H1 (cell line): Measurements from ENCODE around the gene FCHSD1. TPM values are rescaled to one million over a fixed set of nuclear protein-coding genes. Genes with fewer than 3 reads are reported as not detected.

Experiments
- CTCF ChIA-PET: fragments of 300-600 bp; sonication (Branson Sonifier 250); formaldehyde crosslinking; loops from one replicate; lab custom pipeline; 2021; ENCODE audit not compliant: partially characterized antibody; lab: Charles Lee
- POLR2A ChIA-PET: fragments of 300-600 bp; sonication (Branson Sonifier 250); formaldehyde crosslinking; loops from one replicate; lab custom pipeline; 2021; ENCODE audit warnings: inconsistent platforms; ENCODE audit not compliant: partially characterized antibody; lab: Charles Lee
- DNase-seq, 2 experiments: peaks; one replicate each; pipeline versions ENCODE4 v3.0.0 to v3.0.0-alpha.2; 2010 to 2022; ENCODE audit warnings: low spot score in 2 of 2, low read depth in 1 of 2, mixed read lengths in 1 of 2
- FAIRE-seq: peaks from 2 replicates; lab custom pipeline; 2011; peaks lifted over from hg19 to GRCh38; lab: Jason Lieb, UNC
- H2AFZ ChIP-seq: 2 replicates; pipeline ENCODE4 v1.8.1; 2012; ENCODE audit warnings: low read length, inconsistent platforms
- H2AK5ac ChIP-seq: 2 replicates; pipeline ENCODE4 v1.6.1; 2013; ENCODE audit warnings: low read depth, low read length
- H2BK120ac ChIP-seq: replicated peaks from 2 replicates; pipeline ENCODE3; 2013; ENCODE audit warnings: low read depth, low read length, inconsistent platforms
- H2BK12ac ChIP-seq: 2 replicates; pipeline ENCODE4 v1.6.1; 2013; ENCODE audit warnings: low read depth, low read length
- H2BK15ac ChIP-seq: 2 replicates; pipeline ENCODE4 v1.6.1; 2013; ENCODE audit warnings: low read length
- H2BK20ac ChIP-seq: 2 replicates; pipeline ENCODE4 v1.6.1; 2013; ENCODE audit warnings: low read length
- H2BK5ac ChIP-seq: 2 replicates; pipeline ENCODE4 v1.6.1; 2013; ENCODE audit warnings: low read depth, low read length
- H3K14ac ChIP-seq: 2 replicates; pipeline ENCODE4 v1.6.1; 2013; ENCODE audit warnings: inconsistent platforms; ENCODE audit not compliant: insufficient read length
- H3K18ac ChIP-seq: 2 replicates; pipeline ENCODE4 v1.6.1; 2013; ENCODE audit warnings: low read length; ENCODE audit errors: extremely low read depth
- H3K23ac ChIP-seq: 2 replicates; pipeline ENCODE4 v1.6.1; 2013; ENCODE audit warnings: inconsistent platforms; ENCODE audit not compliant: insufficient read length
- H3K23me2 ChIP-seq: 2 replicates; pipeline ENCODE4 v1.6.1; 2013; ENCODE audit warnings: low read depth, low read length
- H3K27ac ChIP-seq: 2 replicates; pipeline ENCODE4 v1.6.1; 2011; ENCODE audit warnings: low read depth, low read length, inconsistent platforms
- H3K27me3 ChIP-seq, 4 experiments: replicated peaks in 1 of 4; 1 replicate in 1 of 4; 2 replicates in 3 of 4; pipeline versions ENCODE4 v1.6.1 to v1.8.1; 2011 to 2013; ENCODE audit warnings: low read length in 3 of 4, mild to moderate bottlenecking in 3 of 4, inconsistent platforms in 2 of 4, mixed read lengths in 2 of 4, moderate library complexity in 1 of 4; ENCODE audit not compliant: control insufficient read depth in 3 of 4, insufficient read depth in 3 of 4; ENCODE audit errors: extremely low read depth in 1 of 4
- H3K36me3 ChIP-seq, 4 experiments: 2 replicates each; pipeline versions ENCODE4 v1.6.1 to v1.8.1; 2011 to 2013; ENCODE audit warnings: mild to moderate bottlenecking in 4 of 4, low read length in 3 of 4, moderate library complexity in 2 of 4, control low read depth in 1 of 4, inconsistent platforms in 1 of 4; ENCODE audit not compliant: insufficient read depth in 4 of 4, control insufficient read depth in 2 of 4
- H3K4ac ChIP-seq: replicated peaks from 2 replicates; pipeline ENCODE3; 2013; ENCODE audit warnings: low read length, low read depth, mixed read lengths, inconsistent platforms; ENCODE audit not compliant: insufficient read length
- H3K4me1 ChIP-seq, 4 experiments: replicated peaks in 1 of 4; 1 replicate in 1 of 4; 2 replicates in 3 of 4; pipeline versions ENCODE4 v1.6.1 to v1.8.1; 2011 to 2013; ENCODE audit warnings: low read length in 3 of 4, inconsistent platforms in 2 of 4, mixed read lengths in 1 of 4; ENCODE audit not compliant: insufficient read depth in 4 of 4, control insufficient read depth in 3 of 4
- H3K4me2 ChIP-seq, 2 experiments: 2 replicates each; pipeline versions ENCODE4 v1.6.1 to v1.8.1; 2011 to 2013; ENCODE audit warnings: low read depth in 2 of 2, low read length in 2 of 2, control low read depth in 1 of 2, inconsistent platforms in 1 of 2, mild to moderate bottlenecking in 1 of 2; ENCODE audit not compliant: insufficient read depth in 1 of 2
- H3K4me3 ChIP-seq, 4 experiments: fragments of 200-600, 300-600 bp in 1 of 4; sonication (generic), shearing (Covaris generic), sonication (Bioruptor Twin) in 1 of 4; 2 replicates each; pipeline versions ENCODE4 v1.5.1 to v1.8.1; 2011 to 2016; ENCODE audit warnings: low read length in 4 of 4, low read depth in 3 of 4, control low read depth in 2 of 4, inconsistent platforms in 2 of 4, mild to moderate bottlenecking in 2 of 4, mixed read lengths in 1 of 4, moderate library complexity in 1 of 4; ENCODE audit not compliant: insufficient read depth in 2 of 4; ENCODE audit errors: extremely low read depth in 1 of 4
- H3K56ac ChIP-seq: replicated peaks from 2 replicates; pipeline ENCODE3; 2013; ENCODE audit warnings: low read depth, mild to moderate bottlenecking, mixed read lengths, low read length, inconsistent platforms; ENCODE audit not compliant: insufficient read length
- H3K79me1 ChIP-seq: 2 replicates; pipeline ENCODE4 v1.6.1; 2013; ENCODE audit warnings: low read depth, low read length, control low read depth
- H3K79me2 ChIP-seq, 2 experiments: 2 replicates each; pipeline versions ENCODE4 v1.6.1 to v1.8.1; 2012 to 2013; ENCODE audit warnings: low read length in 2 of 2, mild to moderate bottlenecking in 2 of 2, inconsistent platforms in 1 of 2; ENCODE audit not compliant: insufficient read depth in 2 of 2, control insufficient read depth in 1 of 2
- H3K9ac ChIP-seq, 4 experiments: replicated peaks in 1 of 4; 1 replicate in 1 of 4; 2 replicates in 3 of 4; pipeline versions ENCODE4 v1.6.1 to v1.8.1; 2011 to 2013; ENCODE audit warnings: low read depth in 3 of 4, low read length in 3 of 4, control low read depth in 2 of 4, mild to moderate bottlenecking in 2 of 4, moderate library complexity in 2 of 4, inconsistent platforms in 1 of 4; ENCODE audit errors: extremely low read depth in 1 of 4
- H3K9me3 ChIP-seq, 2 experiments: 2 replicates each; pipeline versions ENCODE4 v1.6.1 to v1.8.1; 2012 to 2013; ENCODE audit warnings: mild to moderate bottlenecking in 2 of 2, moderate library complexity in 2 of 2, control low read depth in 1 of 2, inconsistent platforms in 1 of 2, low read depth in 1 of 2, low read length in 1 of 2, mixed read lengths in 1 of 2; ENCODE audit not compliant: insufficient read depth in 2 of 2
- H4K20me1 ChIP-seq, 2 experiments: replicated peaks in 1 of 2; 2 replicates each; pipeline versions ENCODE3 to v1.8.1; 2011 to 2013; ENCODE audit warnings: inconsistent platforms in 2 of 2, low read length in 2 of 2, mild to moderate bottlenecking in 1 of 2; ENCODE audit not compliant: insufficient read depth in 2 of 2, control insufficient read depth in 1 of 2
- H4K5ac ChIP-seq: 2 replicates; pipeline ENCODE4 v1.6.1; 2013; ENCODE audit warnings: low read length, low read depth, mixed read lengths, inconsistent platforms; ENCODE audit not compliant: insufficient read length
- H4K8ac ChIP-seq: 2 replicates; pipeline ENCODE4 v1.8.0; 2013; ENCODE audit warnings: mild to moderate bottlenecking, moderate library complexity, low read length, inconsistent platforms; ENCODE audit not compliant: insufficient read depth; ENCODE audit errors: extremely low read depth
- H4K91ac ChIP-seq: replicated peaks from 2 replicates; pipeline ENCODE3; 2013; ENCODE audit warnings: low read length, mixed read lengths, inconsistent platforms; ENCODE audit not compliant: insufficient read length
- BRCA1 ChIP-seq: IDR thresholded peaks from 2 replicates; pipeline ENCODE4 v1.6.1; 2012; ENCODE audit warnings: low read depth, low read length, improper control_type of control experiment
- CEBPB ChIP-seq: IDR thresholded peaks from 2 replicates; pipeline ENCODE4 v1.6.1; 2012; ENCODE audit warnings: low read depth, low read length
- PHF8 ChIP-seq: fragments of 200-600 bp; sonication (generic); conservative IDR thresholded peaks from 2 replicates; pipeline ENCODE4 v1.7.1; 2012; ENCODE audit warnings: low read depth, mild to moderate bottlenecking, inconsistent platforms, low read length, moderate library complexity
- POLR2AphosphoS5 ChIP-seq: IDR thresholded peaks from 2 replicates; pipeline ENCODE4 v1.6.1; 2011; ENCODE audit warnings: low read depth, low read length
- RFX5 ChIP-seq: IDR thresholded peaks from 2 replicates; pipeline ENCODE4 v1.6.1; 2011; ENCODE audit warnings: low read depth, low read length, improper control_type of control experiment, borderline replicate concordance
- SUZ12 ChIP-seq: fragments of 200-600 bp; sonication (generic); IDR thresholded peaks from 2 replicates; pipeline ENCODE4 v1.6.1; 2012; ENCODE audit warnings: mild to moderate bottlenecking, inconsistent platforms, low read length, moderate library complexity, mixed read lengths
- USF2 ChIP-seq: IDR thresholded peaks from 2 replicates; pipeline ENCODE4 v1.6.1; 2011; ENCODE audit warnings: low read length, improper control_type of control experiment
- WGBS, 2 experiments: shearing (Covaris generic) in 1 of 2; methylation state at CpG; one replicate each; pipeline versions ENCODE4 v1.1.6 to v1.1.7; 2013 to 2015; ENCODE audit warnings: low lambda C conversion rate in 2 of 2, mixed read lengths in 2 of 2, inconsistent platforms in 1 of 2, low coverage in 1 of 2, missing lambda C conversion rate in 1 of 2; ENCODE audit not compliant: insufficient replicate concordance in 2 of 2, insufficient coverage in 1 of 2, insufficient read length in 1 of 2; ENCODE audit errors: extremely low coverage in 1 of 2, missing lambda C conversion rate in 1 of 2; 5-methylcytosine and 5-hydroxymethylcytosine counted together
- polyA plus RNA-seq, 7 experiments: library from polyadenylated mRNA; depleted of rRNA in 3 of 7; stranded (reverse) in 5 of 7; unstranded in 2 of 7; fragments of >200 nt in 5 of 7; fragments of 200-250 nt in 2 of 7; gene quantifications; 1 replicate in 5 of 7; 2 replicates in 1 of 7; 4 replicates in 1 of 7; pipeline versions ENCODE4 v1.2.1 to v1.2.3, GENCODE V29; 2011 to 2013; ENCODE audit warnings: missing spikeins in 2 of 7, mixed read lengths in 2 of 7
- total RNA-seq: library from RNA; stranded (reverse); fragmentation: NEBNext Ultra II Directional; extraction: Animal tissue kit (Norgen Biotek cat#: 25700); gene quantifications from 2 replicates; pipeline ENCODE4 v1.2.1, GENCODE V29; 2021
- TF ChIP-seq, protein P1 (sequence below), 3 experiments: IDR thresholded peaks; 1 replicate in 2 of 3; 2 replicates in 1 of 3; pipeline versions ENCODE4 v1.5.1 to v1.6.1; 2011; ENCODE audit warnings: low read length in 3 of 3, mild to moderate bottlenecking in 3 of 3, inconsistent platforms in 2 of 3, low read depth in 1 of 3, moderate library complexity in 1 of 3; ENCODE audit not compliant: insufficient read depth in 1 of 3; ENCODE audit errors: control extremely low read depth in 1 of 3
- TF ChIP-seq, protein P2 (sequence below): IDR thresholded peaks from 2 replicates; pipeline ENCODE4 v1.6.1; 2012; ENCODE audit warnings: inconsistent platforms

The FCHSD1 gene
- total and polyA plus RNA-seq, 2 of the 8 experiments (the other 6 are each of a cell fraction or from before 2014, with no cell fraction given) = 22.0 to 30.1 TPM

GRCh38 chr5:141608046-141608445 is 43.2 kb downstream of the FCHSD1 start:
- H3K23me2 ChIP-seq = no peaks in the 10 kb centered on the region
- H3K9me3 ChIP-seq = no peaks in the 10 kb centered on the region
- H3K27ac ChIP-seq = no peak overlapping the region
- no peak overlapping the region for H4K8ac ChIP-seq
- no peak overlapping the region for H2AK5ac ChIP-seq
- no peak overlapping the region for H3K23ac ChIP-seq
- POLR2A ChIA-PET = interaction anchor here (1.1 to 7.9 kb wide), 3 partner anchors 8 to 15 kb away, joined by 3 to 55 read pairs (median 3); partner anchors contain the start of gene DIAPH1
- H3K79me1 ChIP-seq = peaks cover 7% of the 10 kb centered on the region
- H2BK120ac ChIP-seq = no peak overlapping the region
- FAIRE-seq (no peak), DNase-seq (no peak)
- H3K18ac ChIP-seq = no peak overlapping the region
- H2AFZ ChIP-seq = no peak overlapping the region
- no peak overlapping the region for H3K4me2 ChIP-seq
- H2BK12ac ChIP-seq = no peak overlapping the region
- no peak overlapping the region for H3K56ac ChIP-seq
- H4K5ac ChIP-seq = no peak overlapping the region
- H3K4me3 ChIP-seq = no peak overlapping the region
- 97% methylated on average over 2 of the region's 2 CpGs; no CpG with 5 or more reads in 1 of the 2 experiments for WGBS, 2 experiments
- H3K14ac ChIP-seq = no peak overlapping the region
- peaks cover 9 to 96% of the 10 kb centered on the region in 2 experiments; a peak in 3 of 4 replicates for H3K79me2 ChIP-seq
- CTCF ChIA-PET = interaction anchor here (0.6 to 8.8 kb wide), 6 partner anchors 9 to 353 kb away, joined by 3 to 74 read pairs (median 5); no protein-coding TSS in a partner anchor
- H4K91ac ChIP-seq = no peak overlapping the region
- no peak overlapping the region for H3K4ac ChIP-seq
- no peaks in the 10 kb centered on the region for H3K27me3 ChIP-seq
- H2BK15ac ChIP-seq = no peak overlapping the region
- peaks cover 4 to 7% of the 10 kb centered on the region in 2 experiments for H4K20me1 ChIP-seq
- H3K9ac ChIP-seq = no peak overlapping the region
- H2BK20ac ChIP-seq = no peak overlapping the region
- no peak overlapping the region for H2BK5ac ChIP-seq
- H3K36me3 ChIP-seq = no peaks in the 10 kb centered on the region
- no peaks in the 10 kb centered on the region; a peak in 2 of 7 replicates for H3K4me1 ChIP-seq
- TF ChIP-seq BRCA1 (no peak), PHF8 (no peak), CEBPB (no peak), POLR2AphosphoS5 (no peak), RFX5 (no peak), USF2 (no peak), SUZ12 (no peak)
- TF ChIP-seq, protein P1, sequence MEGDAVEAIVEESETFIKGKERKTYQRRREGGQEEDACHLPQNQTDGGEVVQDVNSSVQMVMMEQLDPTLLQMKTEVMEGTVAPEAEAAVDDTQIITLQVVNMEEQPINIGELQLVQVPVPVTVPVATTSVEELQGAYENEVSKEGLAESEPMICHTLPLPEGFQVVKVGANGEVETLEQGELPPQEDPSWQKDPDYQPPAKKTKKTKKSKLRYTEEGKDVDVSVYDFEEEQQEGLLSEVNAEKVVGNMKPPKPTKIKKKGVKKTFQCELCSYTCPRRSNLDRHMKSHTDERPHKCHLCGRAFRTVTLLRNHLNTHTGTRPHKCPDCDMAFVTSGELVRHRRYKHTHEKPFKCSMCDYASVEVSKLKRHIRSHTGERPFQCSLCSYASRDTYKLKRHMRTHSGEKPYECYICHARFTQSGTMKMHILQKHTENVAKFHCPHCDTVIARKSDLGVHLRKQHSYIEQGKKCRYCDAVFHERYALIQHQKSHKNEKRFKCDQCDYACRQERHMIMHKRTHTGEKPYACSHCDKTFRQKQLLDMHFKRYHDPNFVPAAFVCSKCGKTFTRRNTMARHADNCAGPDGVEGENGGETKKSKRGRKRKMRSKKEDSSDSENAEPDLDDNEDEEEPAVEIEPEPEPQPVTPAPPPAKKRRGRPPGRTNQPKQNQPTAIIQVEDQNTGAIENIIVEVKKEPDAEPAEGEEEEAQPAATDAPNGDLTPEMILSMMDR (IDR thresholded peaks at IDR 0.05; ENCODE audit: control extremely low read depth in 1 of 3, insufficient read depth in 1 of 3, low read depth in 1 of 3, low read length in 3 of 3) = no peak
- TF ChIP-seq, protein P2, sequence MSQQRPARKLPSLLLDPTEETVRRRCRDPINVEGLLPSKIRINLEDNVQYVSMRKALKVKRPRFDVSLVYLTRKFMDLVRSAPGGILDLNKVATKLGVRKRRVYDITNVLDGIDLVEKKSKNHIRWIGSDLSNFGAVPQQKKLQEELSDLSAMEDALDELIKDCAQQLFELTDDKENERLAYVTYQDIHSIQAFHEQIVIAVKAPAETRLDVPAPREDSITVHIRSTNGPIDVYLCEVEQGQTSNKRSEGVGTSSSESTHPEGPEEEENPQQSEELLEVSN = no peak
